Neural cell (in vitro differentiated cells): ENCODE results near the gene PTPRC.

Source experiments
- CTCF ChIP-seq: fragments of 450-650 bp; IDR thresholded peaks from 2 replicates; pipeline ENCODE4 v1.5.1; 2014; ENCODE audit warnings: antibody characterized with exemption, mild to moderate bottlenecking, moderate library complexity; ENCODE audit not compliant: poor library complexity, severe bottlenecking
- EP300 ChIP-seq: fragments of 450-650 bp; conservative IDR thresholded peaks from 2 replicates; pipeline ENCODE4 v1.6.1; 2014; ENCODE audit warnings: antibody characterized with exemption, mild to moderate bottlenecking, moderate library complexity; ENCODE audit not compliant: poor library complexity, severe bottlenecking
- EZH2 ChIP-seq: fragments of 200-600, 300-800 bp; shearing (Covaris generic), sonication (generic); IDR thresholded peaks from 2 replicates; pipeline ENCODE4 v1.6.1; 2014; ENCODE audit warnings: antibody characterized with exemption, low read length, borderline replicate concordance, mild to moderate bottlenecking; ENCODE audit not compliant: insufficient read depth, poor library complexity, severe bottlenecking
- POLR2AphosphoS5 ChIP-seq: IDR thresholded peaks from 2 replicates; pipeline ENCODE4 v1.6.1; 2012
- RAD21 ChIP-seq: fragments of 450-650 bp; conservative IDR thresholded peaks from 2 replicates; pipeline ENCODE4 v1.6.1; 2014; ENCODE audit warnings: antibody characterized with exemption, mild to moderate bottlenecking, moderate library complexity
- REST ChIP-seq: IDR thresholded peaks from 2 replicates; pipeline ENCODE4 v1.6.1; 2012; ENCODE audit warnings: borderline replicate concordance
- SMC3 ChIP-seq: fragments of 450-650 bp; conservative IDR thresholded peaks from 2 replicates; pipeline ENCODE4 v1.6.1; 2014; ENCODE audit warnings: antibody characterized with exemption, mild to moderate bottlenecking, moderate library complexity; ENCODE audit not compliant: poor library complexity
- TAF1 ChIP-seq: IDR thresholded peaks from 2 replicates; pipeline ENCODE4 v1.6.1; 2012; ENCODE audit warnings: low read depth

DNA sequence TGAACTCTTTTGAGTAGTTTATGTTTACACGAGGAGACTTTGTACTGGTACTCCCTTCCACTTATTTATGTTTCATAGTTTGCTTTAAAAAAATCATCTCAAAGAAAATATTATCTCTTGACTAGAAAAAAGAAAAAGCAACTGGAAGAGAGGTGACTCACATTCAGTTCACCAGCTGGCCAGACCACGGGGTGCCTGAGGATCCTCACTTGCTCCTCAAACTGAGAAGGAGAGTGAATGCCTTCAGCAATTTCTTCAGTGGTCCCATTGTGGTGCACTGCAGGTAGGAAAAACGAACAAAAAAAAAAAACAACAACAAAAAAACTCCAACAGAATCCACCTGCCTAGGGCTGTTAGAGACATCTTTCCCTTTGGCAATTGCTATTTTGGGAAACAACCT, 102.9 kb downstream of the PTPRC start:
- TF ChIP-seq REST (no peak), CTCF (no peak), TAF1 (no peak), EZH2 (no peak), POLR2AphosphoS5 (no peak), SMC3 (no peak), EP300 (no peak), RAD21 (no peak)
